ENCODE results near the gene LYRM7. TPM values are rescaled to one million over a fixed set of nuclear protein-coding genes. Genes with fewer than 3 reads are reported as not detected.

Gene LYRM7
- total RNA-seq, 1 experiment from 2014 or later: 12.1 TPM

DNA sequence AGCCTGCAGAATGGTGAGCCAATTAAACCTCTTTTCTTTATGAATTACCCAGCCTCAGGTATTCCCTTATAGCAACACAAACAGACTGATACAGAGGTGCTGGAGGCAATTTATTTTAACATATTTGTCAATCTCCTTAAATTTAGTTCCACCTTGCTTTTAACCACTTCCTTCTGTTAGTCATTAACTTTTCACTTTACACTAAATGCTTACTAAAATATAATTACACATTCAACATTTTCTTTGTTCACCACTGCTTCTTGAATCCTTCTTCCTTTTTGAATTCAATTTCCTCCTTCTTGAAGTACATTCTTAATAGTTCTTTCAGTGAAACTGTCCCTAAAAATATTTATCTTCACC lies 39.4 kb downstream of the LYRM7 start:
- in situ Hi-C loops (cut with HindIII; ENCODE audit: low pct_unique_long_range_greater_than_20kb, low sequenced_read_pairs) (no loop called here), intact Hi-C loops (cut with micrococcal nuclease; ENCODE audit: unreplicated experiment) (no loop called here)
- ChIA-PET CTCF (no interaction called here), POLR2A (no interaction called here)
- DNase-seq (ENCODE audit: low read depth, low spot score) (no peak), ATAC-seq (no peak)
- no peak for TF ChIP-seq SIN3A (IDR thresholded peaks at IDR 0.05; ENCODE audit: borderline replicate concordance, insufficient read depth, low read depth, low read length)
- TF ChIP-seq, protein P1, sequence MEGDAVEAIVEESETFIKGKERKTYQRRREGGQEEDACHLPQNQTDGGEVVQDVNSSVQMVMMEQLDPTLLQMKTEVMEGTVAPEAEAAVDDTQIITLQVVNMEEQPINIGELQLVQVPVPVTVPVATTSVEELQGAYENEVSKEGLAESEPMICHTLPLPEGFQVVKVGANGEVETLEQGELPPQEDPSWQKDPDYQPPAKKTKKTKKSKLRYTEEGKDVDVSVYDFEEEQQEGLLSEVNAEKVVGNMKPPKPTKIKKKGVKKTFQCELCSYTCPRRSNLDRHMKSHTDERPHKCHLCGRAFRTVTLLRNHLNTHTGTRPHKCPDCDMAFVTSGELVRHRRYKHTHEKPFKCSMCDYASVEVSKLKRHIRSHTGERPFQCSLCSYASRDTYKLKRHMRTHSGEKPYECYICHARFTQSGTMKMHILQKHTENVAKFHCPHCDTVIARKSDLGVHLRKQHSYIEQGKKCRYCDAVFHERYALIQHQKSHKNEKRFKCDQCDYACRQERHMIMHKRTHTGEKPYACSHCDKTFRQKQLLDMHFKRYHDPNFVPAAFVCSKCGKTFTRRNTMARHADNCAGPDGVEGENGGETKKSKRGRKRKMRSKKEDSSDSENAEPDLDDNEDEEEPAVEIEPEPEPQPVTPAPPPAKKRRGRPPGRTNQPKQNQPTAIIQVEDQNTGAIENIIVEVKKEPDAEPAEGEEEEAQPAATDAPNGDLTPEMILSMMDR (IDR thresholded peaks at IDR 0.05): no peak
- no peak for TF ChIP-seq TCF7L2 (IDR thresholded peaks at IDR 0.05; ENCODE audit: low read depth, low read length)
- TF ChIP-seq, protein P2, sequence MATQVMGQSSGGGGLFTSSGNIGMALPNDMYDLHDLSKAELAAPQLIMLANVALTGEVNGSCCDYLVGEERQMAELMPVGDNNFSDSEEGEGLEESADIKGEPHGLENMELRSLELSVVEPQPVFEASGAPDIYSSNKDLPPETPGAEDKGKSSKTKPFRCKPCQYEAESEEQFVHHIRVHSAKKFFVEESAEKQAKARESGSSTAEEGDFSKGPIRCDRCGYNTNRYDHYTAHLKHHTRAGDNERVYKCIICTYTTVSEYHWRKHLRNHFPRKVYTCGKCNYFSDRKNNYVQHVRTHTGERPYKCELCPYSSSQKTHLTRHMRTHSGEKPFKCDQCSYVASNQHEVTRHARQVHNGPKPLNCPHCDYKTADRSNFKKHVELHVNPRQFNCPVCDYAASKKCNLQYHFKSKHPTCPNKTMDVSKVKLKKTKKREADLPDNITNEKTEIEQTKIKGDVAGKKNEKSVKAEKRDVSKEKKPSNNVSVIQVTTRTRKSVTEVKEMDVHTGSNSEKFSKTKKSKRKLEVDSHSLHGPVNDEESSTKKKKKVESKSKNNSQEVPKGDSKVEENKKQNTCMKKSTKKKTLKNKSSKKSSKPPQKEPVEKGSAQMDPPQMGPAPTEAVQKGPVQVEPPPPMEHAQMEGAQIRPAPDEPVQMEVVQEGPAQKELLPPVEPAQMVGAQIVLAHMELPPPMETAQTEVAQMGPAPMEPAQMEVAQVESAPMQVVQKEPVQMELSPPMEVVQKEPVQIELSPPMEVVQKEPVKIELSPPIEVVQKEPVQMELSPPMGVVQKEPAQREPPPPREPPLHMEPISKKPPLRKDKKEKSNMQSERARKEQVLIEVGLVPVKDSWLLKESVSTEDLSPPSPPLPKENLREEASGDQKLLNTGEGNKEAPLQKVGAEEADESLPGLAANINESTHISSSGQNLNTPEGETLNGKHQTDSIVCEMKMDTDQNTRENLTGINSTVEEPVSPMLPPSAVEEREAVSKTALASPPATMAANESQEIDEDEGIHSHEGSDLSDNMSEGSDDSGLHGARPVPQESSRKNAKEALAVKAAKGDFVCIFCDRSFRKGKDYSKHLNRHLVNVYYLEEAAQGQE (IDR thresholded peaks at IDR 0.05; ENCODE audit: insufficient read depth in 1 of 2, low read depth in 2 of 2, low read length in 1 of 2): no peak
- no peak for TF ChIP-seq POLR2AphosphoS5 (IDR thresholded peaks at IDR 0.05; ENCODE audit: low read depth, low read length)
- H3K4me1 ChIP-seq (ENCODE audit: control insufficient read depth, insufficient read depth, low read length): no peaks in the 10 kb centered on the region
- H3K27me3 ChIP-seq (ENCODE audit: control insufficient read depth, insufficient read depth, low read length): no peaks in the 10 kb centered on the region
- BruUV-seq (replicated peaks): no TSS peak
- H3K9me3 ChIP-seq (ENCODE audit: control insufficient read depth, insufficient read depth, low read depth, low read length): no peaks in the 10 kb centered on the region
- no peak overlapping the region for H3K4me3 ChIP-seq (ENCODE audit: low read depth in 2 of 2, low read length in 2 of 2)
- no peak overlapping the region for H3K27ac ChIP-seq (ENCODE audit: low read length)
- H3K36me3 ChIP-seq (ENCODE audit: control insufficient read depth, insufficient read depth, low read length): no peaks in the 10 kb centered on the region

DNA sequence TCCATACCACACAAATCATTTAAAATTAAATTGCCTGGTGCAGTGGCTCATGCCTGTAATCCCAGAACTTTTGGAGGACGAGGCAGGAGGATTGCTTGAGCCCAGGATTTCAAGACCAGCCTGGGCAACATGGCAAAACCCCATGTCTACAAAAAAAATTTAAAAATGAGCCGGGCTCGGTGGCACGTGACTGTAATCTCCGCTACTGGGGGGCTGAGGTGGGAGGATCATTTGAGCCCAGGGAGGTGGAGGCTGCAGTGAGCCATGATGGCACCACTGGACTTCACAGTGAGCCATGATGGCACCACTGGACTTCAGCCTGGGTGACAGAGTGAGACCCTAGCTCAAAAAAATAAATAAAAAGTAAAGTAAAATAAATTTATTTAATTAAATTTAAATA lies 40.9 kb downstream of the LYRM7 start:
- Histone ChIP-seq H3K27ac (ENCODE audit: low read length) (no peak overlapping the region), H3K4me1 (ENCODE audit: control insufficient read depth, insufficient read depth, low read length) (no peaks in the 10 kb centered on the region), H3K4me3 (ENCODE audit: low read depth in 2 of 2, low read length in 2 of 2) (no peak overlapping the region), H3K36me3 (ENCODE audit: control insufficient read depth, insufficient read depth, low read length) (no peaks in the 10 kb centered on the region), H3K9me3 (ENCODE audit: control insufficient read depth, insufficient read depth, low read depth, low read length) (no peaks in the 10 kb centered on the region), H3K27me3 (ENCODE audit: control insufficient read depth, insufficient read depth, low read length) (no peaks in the 10 kb centered on the region)
- ATAC-seq: no peak
- in situ Hi-C loops (cut with HindIII; ENCODE audit: low pct_unique_long_range_greater_than_20kb, low sequenced_read_pairs): no loop called here
- intact Hi-C loops (cut with micrococcal nuclease; ENCODE audit: unreplicated experiment): no loop called here
- POLR2A ChIA-PET: no interaction called here
- CTCF ChIA-PET: no interaction called here
- BruUV-seq (replicated peaks): no TSS peak
- no peak for DNase-seq (ENCODE audit: low read depth, low spot score)
- no peak for TF ChIP-seq SIN3A (IDR thresholded peaks at IDR 0.05; ENCODE audit: borderline replicate concordance, insufficient read depth, low read depth, low read length)

DNA sequence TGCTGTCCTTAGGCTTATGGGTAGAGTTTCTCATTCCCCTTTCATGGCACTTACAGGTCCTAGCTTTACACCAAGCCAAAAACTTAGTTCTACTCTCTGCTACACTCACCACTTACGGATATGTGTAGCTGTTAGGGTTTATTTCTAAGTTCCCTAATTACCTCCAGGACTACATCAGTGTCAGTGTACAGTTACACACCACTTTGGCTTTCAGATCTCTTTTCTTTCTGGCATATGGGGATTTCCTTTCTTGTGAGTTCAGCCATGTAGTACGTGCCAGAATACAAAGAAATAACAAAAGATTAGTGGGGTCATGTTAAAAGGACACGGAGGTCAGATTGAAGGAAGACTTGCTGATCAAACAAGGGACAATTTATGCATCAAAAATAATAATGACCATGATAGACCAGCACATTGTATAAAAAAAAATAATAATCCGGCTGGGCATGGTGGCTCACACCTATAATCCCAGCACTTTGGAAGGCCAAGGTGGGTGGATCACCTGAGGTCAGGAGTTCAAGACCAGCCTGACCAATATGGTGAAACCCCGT lies 41.8 kb downstream of the LYRM7 start:
- POLR2A ChIA-PET: no interaction called here
- in situ Hi-C loops (cut with HindIII; ENCODE audit: low pct_unique_long_range_greater_than_20kb, low sequenced_read_pairs): no loop called here
- DNase-seq (ENCODE audit: low read depth, low spot score) (no peak), ATAC-seq (no peak)
- CTCF ChIA-PET: no interaction called here
- H3K36me3 ChIP-seq (ENCODE audit: control insufficient read depth, insufficient read depth, low read length): no peaks in the 10 kb centered on the region
- no peaks in the 10 kb centered on the region for H3K4me1 ChIP-seq (ENCODE audit: control insufficient read depth, insufficient read depth, low read length)
- H3K9me3 ChIP-seq (ENCODE audit: control insufficient read depth, insufficient read depth, low read depth, low read length): no peaks in the 10 kb centered on the region
- H3K27ac ChIP-seq (ENCODE audit: low read length): no peak overlapping the region
- no peaks in the 10 kb centered on the region for H3K27me3 ChIP-seq (ENCODE audit: control insufficient read depth, insufficient read depth, low read length)
- BruUV-seq (replicated peaks): no TSS peak
- no peak for TF ChIP-seq SIN3A (IDR thresholded peaks at IDR 0.05; ENCODE audit: borderline replicate concordance, insufficient read depth, low read depth, low read length)
- TF ChIP-seq, protein P2 (IDR thresholded peaks at IDR 0.05; ENCODE audit: insufficient read depth in 1 of 2, low read depth in 2 of 2, low read length in 1 of 2): no peak
- TF ChIP-seq TCF7L2 (IDR thresholded peaks at IDR 0.05; ENCODE audit: low read depth, low read length): no peak
- TF ChIP-seq, protein P1 (IDR thresholded peaks at IDR 0.05): no peak
- no peak for TF ChIP-seq POLR2AphosphoS5 (IDR thresholded peaks at IDR 0.05; ENCODE audit: low read depth, low read length)
- intact Hi-C loops (cut with micrococcal nuclease; ENCODE audit: unreplicated experiment): no loop called here
- H3K4me3 ChIP-seq (ENCODE audit: low read depth in 2 of 2, low read length in 2 of 2): no peak overlapping the region

Data from Panc1 (cell line).